Activated naive CD4-positive, alpha-beta T cell treated with anti-CD3 and anti-CD28 coated beads, Interleukin-2, amount 10 ng/mL, durations not matched to agents 7 days and 5 days (primary cell): ENCODE results near the gene SHC1.

ENCODE experiments used
- CTCF ChIA-PET: fragments of 350-600 bp; sonication (Branson Sonifier 250); formaldehyde crosslinking; loops from one replicate; lab custom pipeline; 2021; ENCODE audit warnings: antibody characterized with exemption; lab: Charles Lee
- DNase-seq: peaks from one replicate; pipeline ENCODE4 v3.0.0-alpha.2; 2020
- H3K27ac Mint-ChIP-seq: one replicate; pipeline ENCODE4 v1.8.0; 2021; ENCODE audit warnings: mild to moderate bottlenecking, moderate library complexity, mixed read lengths
- H3K27me3 Mint-ChIP-seq: one replicate; pipeline ENCODE4 v1.8.0; 2021; ENCODE audit warnings: mild to moderate bottlenecking, mixed read lengths
- H3K36me3 Mint-ChIP-seq: one replicate; pipeline ENCODE4 v1.8.0; 2021; ENCODE audit warnings: mixed read lengths
- H3K4me1 Mint-ChIP-seq: one replicate; pipeline ENCODE4 v1.8.0; 2021; ENCODE audit warnings: mixed read lengths
- H3K4me3 Mint-ChIP-seq: one replicate; pipeline ENCODE4 v1.8.0; 2021; ENCODE audit warnings: mild to moderate bottlenecking, moderate library complexity, mixed read lengths
- H3K9me3 Mint-ChIP-seq: one replicate; pipeline ENCODE4 v1.8.0; 2021; ENCODE audit warnings: mixed read lengths

The SHC1 gene

GRCh38 chr1:155012026-155012546 lies 41.5 kb upstream of the SHC1 start:
- no peaks in the 10 kb centered on the region for H3K9me3 Mint-ChIP-seq
- peak; percentile 68 for DNase-seq
- CTCF ChIA-PET, result interaction anchor here (0.6 to 5.0 kb wide), 7 partner anchors 8 to 50 kb away, joined by 3 to 21 read pairs (median 6); partner anchors contain the start of gene ADAM15
- H3K4me1 Mint-ChIP-seq, result peaks cover 84% of the 10 kb centered on the region
- peaks cover 52% of the 10 kb centered on the region for H3K36me3 Mint-ChIP-seq
- H3K27ac Mint-ChIP-seq, result peak overlapping the region; percentile 87
- peak overlapping the region; percentile 93 for H3K4me3 Mint-ChIP-seq
- H3K27me3 Mint-ChIP-seq, result no peaks in the 10 kb centered on the region

- no peaks in the 10 kb centered on the region for H3K27me3 Mint-ChIP-seq
- H3K4me1 Mint-ChIP-seq, result peaks cover 84% of the 10 kb centered on the region
- H3K36me3 Mint-ChIP-seq, result peaks cover 47% of the 10 kb centered on the region
- no peak for DNase-seq
- H3K9me3 Mint-ChIP-seq, result no peaks in the 10 kb centered on the region
- H3K27ac Mint-ChIP-seq, result peak overlapping the region; percentile 90
- CTCF ChIA-PET, result interaction anchor here (0.6 to 5.0 kb wide), 5 partner anchors 12 to 50 kb away, joined by 3 to 21 read pairs (median 6); partner anchors contain the start of gene ADAM15
- H3K4me3 Mint-ChIP-seq, result peak overlapping the region; percentile 93
Observed at GRCh38 chr1:155011437-155012025, 41.0 kb upstream of the SHC1 start.

- Mint-ChIP-seq H3K4me1 (peaks cover 84% of the 10 kb centered on the region), H3K4me3 (peak overlapping the region; percentile 93), H3K27ac (peak overlapping the region; percentile 90), H3K36me3 (peaks cover 43% of the 10 kb centered on the region), H3K27me3 (no peaks in the 10 kb centered on the region), H3K9me3 (no peaks in the 10 kb centered on the region)
- DNase-seq, result no peak
- CTCF ChIA-PET, result interaction anchor here (0.6 to 5.0 kb wide), 4 partner anchors 12 to 451 kb away, joined by 3 to 21 read pairs (median 3); no protein-coding TSS in a partner anchor
Observed at GRCh38 chr1:155011004-155011416, 40.5 kb upstream of the SHC1 start.

- Mint-ChIP-seq H3K4me3 (peak overlapping the region; percentile 93), H3K27ac (peak overlapping the region; percentile 90), H3K27me3 (no peaks in the 10 kb centered on the region), H3K9me3 (no peaks in the 10 kb centered on the region), H3K36me3 (peaks cover 36% of the 10 kb centered on the region), H3K4me1 (peaks cover 84% of the 10 kb centered on the region)
- CTCF ChIA-PET, result interaction anchor here (0.6 to 5.0 kb wide), 4 partner anchors 11 to 450 kb away, joined by 3 to 21 read pairs (median 3); no protein-coding TSS in a partner anchor
- DNase-seq, result peak; percentile 51
Observed at GRCh38 chr1:155010211-155010918, 39.8 kb upstream of the SHC1 start.

- CTCF ChIA-PET, result interaction anchor here (1.2 to 5.0 kb wide), 4 partner anchors 10 to 163 kb away, joined by 3 to 21 read pairs (median 4); partner anchors contain the start of gene KRTCAP2
- Mint-ChIP-seq H3K9me3 (no peaks in the 10 kb centered on the region), H3K27ac (peak overlapping the region; percentile 90)
Observed at GRCh38 chr1:155009742-155010141, 39.2 kb upstream of the SHC1 start.

GRCh38 chr1:155009221-155009711 lies 38.7 kb upstream of the SHC1 start:
- Mint-ChIP-seq H3K4me1 (peaks cover 82% of the 10 kb centered on the region), H3K27ac (peak overlapping the region; percentile 90), H3K9me3 (no peaks in the 10 kb centered on the region), H3K27me3 (no peaks in the 10 kb centered on the region), H3K4me3 (peak overlapping the region; percentile 93), H3K36me3 (peaks cover 34% of the 10 kb centered on the region)
- peak; percentile 49 for DNase-seq
- CTCF ChIA-PET, result interaction anchor here (0.7 to 5.0 kb wide), 7 partner anchors 7 to 163 kb away, joined by 4 to 41 read pairs (median 4); partner anchors contain the start of genes KRTCAP2 and PBXIP1

More at GRCh38 chr1:155009742-155010141, 39.2 kb upstream of the SHC1 start:
- Mint-ChIP-seq H3K36me3 (peaks cover 34% of the 10 kb centered on the region), H3K4me3 (peak overlapping the region; percentile 93), H3K4me1 (peaks cover 82% of the 10 kb centered on the region), H3K27me3 (no peaks in the 10 kb centered on the region)
- no peak for DNase-seq

- CTCF ChIA-PET, result interaction anchor here (0.7 to 4.0 kb wide), 6 partner anchors 8 to 164 kb away, joined by 4 to 41 read pairs (median 4); partner anchors contain the start of genes KRTCAP2 and PBXIP1
- peak overlapping the region; percentile 93 for H3K4me3 Mint-ChIP-seq
- peaks cover 79% of the 10 kb centered on the region for H3K4me1 Mint-ChIP-seq
- H3K27me3 Mint-ChIP-seq, result no peaks in the 10 kb centered on the region
- no peaks in the 10 kb centered on the region for H3K9me3 Mint-ChIP-seq
- H3K36me3 Mint-ChIP-seq, result peaks cover 30% of the 10 kb centered on the region
- H3K27ac Mint-ChIP-seq, result peak overlapping the region; percentile 90
- DNase-seq, result peak; percentile 79
Observed at GRCh38 chr1:155008015-155008941, 37.7 kb upstream of the SHC1 start.

GRCh38 chr1:155007251-155007828 lies 36.8 kb upstream of the SHC1 start:
- Mint-ChIP-seq H3K9me3 (no peaks in the 10 kb centered on the region), H3K27me3 (no peaks in the 10 kb centered on the region), H3K4me1 (peaks cover 70% of the 10 kb centered on the region), H3K4me3 (peak overlapping the region; percentile 41), H3K27ac (peak overlapping the region; percentile 87), H3K36me3 (peaks cover 22% of the 10 kb centered on the region)
- CTCF ChIA-PET, result interaction anchor here (1.5 to 4.0 kb wide), 3 partner anchors 8 to 78 kb away, joined by 4 to 41 read pairs (median 8); no protein-coding TSS in a partner anchor
- peak; percentile 29 for DNase-seq

- no peaks in the 10 kb centered on the region for H3K9me3 Mint-ChIP-seq
- peak; percentile 62 for DNase-seq
- peak overlapping the region; percentile 52 for H3K4me3 Mint-ChIP-seq
- H3K27ac Mint-ChIP-seq, result peak overlapping the region; percentile 87
- H3K4me1 Mint-ChIP-seq, result peaks cover 64% of the 10 kb centered on the region
- CTCF ChIA-PET, result interaction anchor here (4.0 kb wide), 1 partner anchor 10 kb away, joined by 41 read pairs; no protein-coding TSS in a partner anchor
- H3K36me3 Mint-ChIP-seq, result peaks cover 22% of the 10 kb centered on the region
- no peaks in the 10 kb centered on the region for H3K27me3 Mint-ChIP-seq
Observed at GRCh38 chr1:155006601-155007101, 36.1 kb upstream of the SHC1 start.

- DNase-seq, result peak; percentile 50
- H3K4me1 Mint-ChIP-seq, result peaks cover 55% of the 10 kb centered on the region
- H3K9me3 Mint-ChIP-seq, result no peaks in the 10 kb centered on the region
- peak overlapping the region; percentile 98 for H3K4me3 Mint-ChIP-seq
- peak overlapping the region; percentile 89 for H3K27ac Mint-ChIP-seq
- H3K36me3 Mint-ChIP-seq, result peaks cover 17% of the 10 kb centered on the region
- no peaks in the 10 kb centered on the region for H3K27me3 Mint-ChIP-seq
- CTCF ChIA-PET, result interaction anchor here (1.0 to 4.3 kb wide), 3 partner anchors 11 to 80 kb away, joined by 4 to 41 read pairs (median 17); no protein-coding TSS in a partner anchor
Observed at GRCh38 chr1:155005076-155006011, 34.8 kb upstream of the SHC1 start.

- Mint-ChIP-seq H3K4me1 (peaks cover 58% of the 10 kb centered on the region), H3K27me3 (no peaks in the 10 kb centered on the region), H3K27ac (peak overlapping the region; percentile 89), H3K9me3 (no peaks in the 10 kb centered on the region), H3K36me3 (peaks cover 10% of the 10 kb centered on the region), H3K4me3 (peak overlapping the region; percentile 98)
- CTCF ChIA-PET, result interaction anchor here (1.0 to 4.3 kb wide), 3 partner anchors 9 to 81 kb away, joined by 4 to 17 read pairs (median 7); no protein-coding TSS in a partner anchor
- no peak for DNase-seq
Observed at GRCh38 chr1:155004352-155005075, 34.0 kb upstream of the SHC1 start.
